Sigmoid colon (tissue), 7 donors: ENCODE results near the gene ADGRG6. TPM values are rescaled to one million over a fixed set of nuclear protein-coding genes. Genes with fewer than 3 reads are reported as not detected.

Source experiments
- DNase-seq: peaks from one replicate; pipeline ENCODE4 v3.0.0-alpha.2; 2019
- H3K27ac ChIP-seq, 4 donors: fragments of 200-600 bp; sonication (generic); one replicate each; pipeline ENCODE4 v1.5.1; 2016 to 2019; ENCODE audit warnings: mild to moderate bottlenecking in 1 of 4
- H3K27me3 ChIP-seq, 3 donors: fragments of 200-600 bp; sonication (generic); one replicate each; pipeline ENCODE4 v1.5.1; 2019; ENCODE audit warnings: mild to moderate bottlenecking in 1 of 3
- H3K36me3 ChIP-seq, 4 donors: fragments of 200-600 bp; sonication (generic); one replicate each; pipeline ENCODE4 v1.5.1; 2016 to 2019
- H3K4me1 ChIP-seq, 4 donors: fragments of 200-600 bp; sonication (generic); one replicate each; pipeline ENCODE4 v1.5.1; 2017 to 2019
- H3K4me3 ChIP-seq, 4 donors: fragments of 200-600 bp; sonication (generic); one replicate each; pipeline ENCODE4 v1.5.1; 2017 to 2019; ENCODE audit warnings: mild to moderate bottlenecking in 2 of 4, moderate library complexity in 1 of 4
- H3K9me3 ChIP-seq, 4 donors: fragments of 200-600 bp in 3 of 4; sonication (generic) in 3 of 4; one replicate each; pipeline versions ENCODE4 v1.5.1 to v1.6.1; 2013 to 2019
- EP300 ChIP-seq, 4 donors: sonication (generic); formaldehyde crosslinking; IDR thresholded peaks; one replicate each; pipeline ENCODE4 v1.6.1; 2017; ENCODE audit warnings: antibody characterized with exemption in 4 of 4
- POLR2A ChIP-seq, 2 donors: fragments of 450-650 bp; IDR thresholded peaks; one replicate each; pipeline ENCODE4 v1.6.1; 2016; ENCODE audit warnings: antibody characterized with exemption in 2 of 2, mild to moderate bottlenecking in 2 of 2, moderate library complexity in 2 of 2
- POLR2AphosphoS5 ChIP-seq, 4 donors: sonication (generic); formaldehyde crosslinking; IDR thresholded peaks; one replicate each; pipeline ENCODE4 v1.6.1; 2017; ENCODE audit warnings: antibody characterized with exemption in 4 of 4
- WGBS, 2 donors: extraction: QIAGEN DNeasy Blood & Tissue Kit; methylation state at CpG; one replicate each; pipeline ENCODE4 v1.1.7; 2013; 5-methylcytosine and 5-hydroxymethylcytosine counted together
- intact Hi-C: fragments of 100-400 bp; cut with DNase I; formaldehyde crosslinking; loops from one replicate; pipeline ENCODE4 v1.15.1; 2023
- polyA plus RNA-seq, 3 donors: library from polyadenylated mRNA; stranded (reverse); fragments of 200-250 nt; gene quantifications; one replicate each; pipeline ENCODE4 v1.2.3, GENCODE V29; 2013
- total RNA-seq, 4 donors: library from RNA; depleted of rRNA; stranded (reverse); fragments of >200 nt; gene quantifications; one replicate each; pipeline ENCODE4 v1.1.0, GENCODE V29; 2016
- TF ChIP-seq, protein P1 (sequence below), 4 experiments: fragments of 450-650 bp in 3 of 4; fragments of 200-600 bp in 1 of 4; IDR thresholded peaks; one replicate each; pipeline ENCODE4 v1.5.1; 2016 to 2019; ENCODE audit warnings: antibody characterized with exemption in 4 of 4, mild to moderate bottlenecking in 3 of 4, moderate library complexity in 2 of 4
- donor health status: healthy with polysubstance abuse.
- donor health status: Bipolar disorder and iron deficiency.
- donor health status: healthy.

Gene ADGRG6
- total and polyA plus RNA-seq, 7 donors, result 0.60 to 17.6 (median 12.6) TPM

DNA sequence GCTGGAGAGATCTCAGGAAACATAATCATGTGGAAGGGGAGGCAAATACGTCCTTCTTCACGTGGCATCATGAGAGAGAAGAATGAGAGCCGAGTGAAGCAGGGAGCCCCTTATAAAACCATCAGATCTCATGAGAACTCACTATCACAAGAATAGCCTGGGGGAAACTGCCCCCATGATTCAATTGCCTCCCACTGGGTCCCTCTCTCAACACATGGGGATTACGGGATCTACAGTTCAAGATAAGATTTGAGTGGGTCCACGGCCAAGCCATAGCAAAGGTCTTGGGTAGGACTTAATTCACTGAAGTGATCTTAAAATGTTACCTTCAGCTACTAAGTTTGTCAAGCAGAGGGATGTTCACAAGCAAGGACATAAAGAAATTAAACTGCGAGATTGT is 162.2 kb downstream of the ADGRG6 start:
- Histone ChIP-seq H3K4me1 (no peaks in the 10 kb centered on the region), H3K9me3 (peaks cover 0 to 5% (median 0%) of the 10 kb centered on the region in 4 donors), H3K27me3 (no peaks in the 10 kb centered on the region), H3K4me3 (no peak overlapping the region), H3K27ac (no peak overlapping the region), H3K36me3 (no peaks in the 10 kb centered on the region)
- 87 to 92% methylated on average over 6 of the region's 6 CpGs for WGBS, 2 donors
- DNase-seq, result no peak
- intact Hi-C loops, result no loop called here
- no peak for TF ChIP-seq POLR2A (IDR thresholded peaks at IDR 0.05)
- no peak for TF ChIP-seq POLR2AphosphoS5 (IDR thresholded peaks at IDR 0.05)
- TF ChIP-seq, protein P1, sequence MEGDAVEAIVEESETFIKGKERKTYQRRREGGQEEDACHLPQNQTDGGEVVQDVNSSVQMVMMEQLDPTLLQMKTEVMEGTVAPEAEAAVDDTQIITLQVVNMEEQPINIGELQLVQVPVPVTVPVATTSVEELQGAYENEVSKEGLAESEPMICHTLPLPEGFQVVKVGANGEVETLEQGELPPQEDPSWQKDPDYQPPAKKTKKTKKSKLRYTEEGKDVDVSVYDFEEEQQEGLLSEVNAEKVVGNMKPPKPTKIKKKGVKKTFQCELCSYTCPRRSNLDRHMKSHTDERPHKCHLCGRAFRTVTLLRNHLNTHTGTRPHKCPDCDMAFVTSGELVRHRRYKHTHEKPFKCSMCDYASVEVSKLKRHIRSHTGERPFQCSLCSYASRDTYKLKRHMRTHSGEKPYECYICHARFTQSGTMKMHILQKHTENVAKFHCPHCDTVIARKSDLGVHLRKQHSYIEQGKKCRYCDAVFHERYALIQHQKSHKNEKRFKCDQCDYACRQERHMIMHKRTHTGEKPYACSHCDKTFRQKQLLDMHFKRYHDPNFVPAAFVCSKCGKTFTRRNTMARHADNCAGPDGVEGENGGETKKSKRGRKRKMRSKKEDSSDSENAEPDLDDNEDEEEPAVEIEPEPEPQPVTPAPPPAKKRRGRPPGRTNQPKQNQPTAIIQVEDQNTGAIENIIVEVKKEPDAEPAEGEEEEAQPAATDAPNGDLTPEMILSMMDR (IDR thresholded peaks at IDR 0.05), result no peak
- TF ChIP-seq EP300 (IDR thresholded peaks at IDR 0.05), result no peak

DNA sequence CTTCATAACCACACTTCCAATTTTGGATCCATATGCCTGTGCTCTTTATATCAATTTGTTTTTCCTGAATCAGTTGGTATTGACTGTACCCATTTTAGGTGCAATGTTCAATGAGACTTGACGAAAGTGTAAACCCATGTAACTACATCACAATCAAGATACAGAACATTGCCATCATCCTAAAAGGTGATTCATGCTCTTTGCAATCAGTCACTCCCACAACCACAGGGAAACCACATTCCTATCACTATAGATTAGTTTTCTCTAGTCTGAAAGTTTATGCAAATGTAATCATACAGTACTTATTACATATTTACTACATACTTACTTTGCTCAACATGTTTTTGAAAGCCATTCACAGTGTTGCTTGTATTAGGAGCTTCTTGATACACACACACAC is 167.4 kb downstream of the ADGRG6 start:
- Histone ChIP-seq H3K27me3 (no peaks in the 10 kb centered on the region), H3K36me3 (no peaks in the 10 kb centered on the region), H3K27ac (no peak overlapping the region), H3K4me3 (no peak overlapping the region), H3K4me1 (no peaks in the 10 kb centered on the region), H3K9me3 (no peaks in the 10 kb centered on the region)
- DNase-seq, result no peak
- intact Hi-C loops, result no loop called here
- 79 to 91% methylated on average over 1 of the region's 1 CpG for WGBS, 2 donors
- no peak for TF ChIP-seq POLR2A (IDR thresholded peaks at IDR 0.05)
- TF ChIP-seq, protein P1 (IDR thresholded peaks at IDR 0.05), result no peak
- TF ChIP-seq POLR2AphosphoS5 (IDR thresholded peaks at IDR 0.05), result no peak
- no peak for TF ChIP-seq EP300 (IDR thresholded peaks at IDR 0.05)

DNA sequence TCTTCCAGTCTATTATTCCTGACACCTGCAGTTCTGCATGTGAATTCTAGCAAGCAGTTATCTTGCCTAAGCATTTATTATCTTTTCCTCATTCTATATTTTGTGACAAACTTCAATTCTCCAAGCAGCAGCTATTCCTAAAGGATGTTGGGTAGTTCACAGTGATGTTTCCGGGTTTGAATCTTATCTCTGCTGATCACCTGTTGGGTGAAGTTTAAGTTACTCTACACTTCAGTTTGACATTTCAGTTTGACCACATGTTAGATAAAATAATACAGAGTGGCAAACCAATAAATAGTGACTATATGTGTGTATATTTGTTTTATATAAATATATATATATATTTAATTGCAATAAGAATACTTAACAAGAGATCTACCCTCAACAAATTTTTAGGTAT is 168.6 kb downstream of the ADGRG6 start:
- TF ChIP-seq, protein P1 (IDR thresholded peaks at IDR 0.05), result no peak
- TF ChIP-seq POLR2A (IDR thresholded peaks at IDR 0.05) (no peak), POLR2AphosphoS5 (IDR thresholded peaks at IDR 0.05) (no peak), EP300 (IDR thresholded peaks at IDR 0.05) (no peak)
- no peaks in the 10 kb centered on the region for H3K36me3 ChIP-seq
- intact Hi-C loops, result no loop called here
- 59 to 69% methylated on average over 1 of the region's 1 CpG for WGBS, 2 donors
- DNase-seq, result no peak
- H3K27me3 ChIP-seq, result no peaks in the 10 kb centered on the region
- H3K27ac ChIP-seq, result no peak overlapping the region
- H3K4me1 ChIP-seq, result no peaks in the 10 kb centered on the region
- no peaks in the 10 kb centered on the region for H3K9me3 ChIP-seq
- H3K4me3 ChIP-seq, result no peak overlapping the region

DNA sequence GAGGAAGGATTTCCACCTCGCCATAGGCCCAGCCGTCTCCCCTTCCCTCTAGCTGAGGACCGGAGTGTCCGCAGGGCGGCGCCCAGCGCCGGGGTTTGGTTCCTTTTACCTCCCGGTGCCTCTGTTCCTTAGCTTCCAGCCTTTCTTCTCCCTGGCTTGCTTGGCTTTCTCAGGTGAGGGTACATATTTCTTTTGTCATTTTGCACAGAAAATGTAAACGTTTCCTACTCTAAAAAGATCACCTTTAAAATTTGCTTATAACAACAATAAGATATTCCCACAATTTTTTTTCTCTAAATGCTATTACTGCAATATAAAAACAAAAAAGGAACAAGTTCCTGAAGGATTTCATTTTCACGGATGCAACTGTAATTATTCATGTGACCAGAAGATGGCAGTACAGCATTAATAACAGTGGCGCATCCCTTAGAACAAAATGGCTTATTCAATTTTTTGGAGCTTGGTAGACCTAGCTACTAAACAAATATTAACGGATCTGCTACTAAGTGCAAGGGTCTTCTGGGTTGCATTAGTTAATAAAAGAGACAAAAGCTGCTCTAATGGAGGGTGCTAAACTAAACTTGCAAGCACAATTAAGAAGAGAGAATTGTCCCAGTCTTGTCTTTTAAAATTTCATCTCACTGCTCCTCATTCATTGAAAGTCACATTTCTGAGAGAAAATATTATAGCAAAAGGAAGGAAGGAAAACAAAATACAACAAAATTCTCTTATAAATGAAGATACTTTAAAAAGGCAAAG is 172.9 kb downstream of the ADGRG6 start:
- no peaks in the 10 kb centered on the region for H3K27me3 ChIP-seq
- no peaks in the 10 kb centered on the region for H3K36me3 ChIP-seq
- TF ChIP-seq POLR2A (IDR thresholded peaks at IDR 0.05) (no peak), EP300 (IDR thresholded peaks at IDR 0.05) (no peak)
- TF ChIP-seq, protein P1 (IDR thresholded peaks at IDR 0.05), result peak; percentile 60 to 85 (median 64)
- WGBS, 2 donors, result 7 to 11% methylated on average over 13 of the region's 13 CpGs
- no peak overlapping the region for H3K27ac ChIP-seq
- H3K4me1 ChIP-seq, result no peaks in the 10 kb centered on the region
- H3K4me3 ChIP-seq, result no peak overlapping the region
- no peaks in the 10 kb centered on the region for H3K9me3 ChIP-seq
- intact Hi-C loops, result loop anchor here (1.0 to 5.0 kb wide), 2 partner anchors 218 to 953 kb away; no protein-coding TSS in a partner anchor
- DNase-seq, result no peak
